Measurements from ENCODE around the gene ASAP3.
A peak's percentile ranks its signal among the peaks of the same experiment; 100 is the strongest.

ASAP3 gene

DNA sequence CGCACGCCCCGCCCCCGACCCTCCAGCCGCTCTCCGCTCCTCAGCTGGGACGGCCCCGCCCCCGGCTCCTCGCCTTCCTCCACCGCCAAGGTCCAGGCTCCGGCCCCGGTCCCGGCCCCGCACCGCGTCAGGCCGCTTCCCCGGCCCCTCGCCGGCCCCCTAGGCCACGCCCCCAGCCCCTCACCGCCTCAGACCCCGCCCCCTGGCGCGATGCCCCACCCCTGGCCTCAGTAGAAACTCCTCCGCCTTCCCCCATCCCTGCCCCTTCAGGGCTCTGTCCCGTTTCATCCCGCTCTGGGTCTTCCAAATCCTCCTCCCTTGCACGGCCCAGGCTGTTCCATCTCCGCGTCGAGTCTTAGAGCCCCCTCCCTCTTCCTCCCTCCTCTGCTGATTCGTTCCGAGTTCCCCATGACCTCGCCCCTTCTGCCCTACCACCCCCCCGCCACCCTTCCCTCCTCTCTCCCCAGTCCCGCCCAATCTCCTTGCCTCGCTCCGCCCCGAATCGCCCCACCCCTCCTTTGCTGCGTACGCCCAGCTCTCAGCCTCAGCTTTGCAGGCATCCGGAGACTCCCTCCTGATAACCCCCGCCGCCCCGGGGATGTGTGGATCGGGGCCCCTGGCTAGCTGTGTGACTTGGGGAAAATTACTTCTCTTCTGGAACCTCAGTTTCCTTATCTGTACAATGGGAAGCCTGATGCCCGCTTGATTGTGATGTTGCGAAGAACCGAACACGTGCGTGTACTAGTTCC, 448 bp upstream of the ASAP3 start (continued):
- no peak for TF ChIP-seq ZNF701 (tag by site-specific recombination; IDR thresholded peaks at IDR 0.05)
- TF ChIP-seq ZBTB48 (tag by site-specific recombination; IDR thresholded peaks at IDR 0.05): no peak
- TF ChIP-seq ZNF600 (tag by site-specific recombination; IDR thresholded peaks at IDR 0.05): no peak; the same call in 1 of the 2 replicates
- no peak for TF ChIP-seq ZNF292 (tag by site-specific recombination; IDR thresholded peaks at IDR 0.05; ENCODE audit: borderline replicate concordance, low read depth)
- peak; percentile 35; the same call in 1 of the 2 replicates for TF ChIP-seq ZFHX2 (tag by site-specific recombination; conservative IDR thresholded peaks at IDR 0.05)
- TF ChIP-seq ZBTB17 (tag by site-specific recombination; IDR thresholded peaks at IDR 0.05): peak; percentile 66; the same call in 1 of the 2 replicates
- TF ChIP-seq, protein P1, sequence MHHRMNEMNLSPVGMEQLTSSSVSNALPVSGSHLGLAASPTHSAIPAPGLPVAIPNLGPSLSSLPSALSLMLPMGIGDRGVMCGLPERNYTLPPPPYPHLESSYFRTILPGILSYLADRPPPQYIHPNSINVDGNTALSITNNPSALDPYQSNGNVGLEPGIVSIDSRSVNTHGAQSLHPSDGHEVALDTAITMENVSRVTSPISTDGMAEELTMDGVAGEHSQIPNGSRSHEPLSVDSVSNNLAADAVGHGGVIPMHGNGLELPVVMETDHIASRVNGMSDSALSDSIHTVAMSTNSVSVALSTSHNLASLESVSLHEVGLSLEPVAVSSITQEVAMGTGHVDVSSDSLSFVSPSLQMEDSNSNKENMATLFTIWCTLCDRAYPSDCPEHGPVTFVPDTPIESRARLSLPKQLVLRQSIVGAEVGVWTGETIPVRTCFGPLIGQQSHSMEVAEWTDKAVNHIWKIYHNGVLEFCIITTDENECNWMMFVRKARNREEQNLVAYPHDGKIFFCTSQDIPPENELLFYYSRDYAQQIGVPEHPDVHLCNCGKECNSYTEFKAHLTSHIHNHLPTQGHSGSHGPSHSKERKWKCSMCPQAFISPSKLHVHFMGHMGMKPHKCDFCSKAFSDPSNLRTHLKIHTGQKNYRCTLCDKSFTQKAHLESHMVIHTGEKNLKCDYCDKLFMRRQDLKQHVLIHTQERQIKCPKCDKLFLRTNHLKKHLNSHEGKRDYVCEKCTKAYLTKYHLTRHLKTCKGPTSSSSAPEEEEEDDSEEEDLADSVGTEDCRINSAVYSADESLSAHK (tag by site-specific recombination; IDR thresholded peaks at IDR 0.05): no peak
- peak; percentile 70 for TF ChIP-seq ZIC2 (tag by site-specific recombination; IDR thresholded peaks at IDR 0.05)

DNA sequence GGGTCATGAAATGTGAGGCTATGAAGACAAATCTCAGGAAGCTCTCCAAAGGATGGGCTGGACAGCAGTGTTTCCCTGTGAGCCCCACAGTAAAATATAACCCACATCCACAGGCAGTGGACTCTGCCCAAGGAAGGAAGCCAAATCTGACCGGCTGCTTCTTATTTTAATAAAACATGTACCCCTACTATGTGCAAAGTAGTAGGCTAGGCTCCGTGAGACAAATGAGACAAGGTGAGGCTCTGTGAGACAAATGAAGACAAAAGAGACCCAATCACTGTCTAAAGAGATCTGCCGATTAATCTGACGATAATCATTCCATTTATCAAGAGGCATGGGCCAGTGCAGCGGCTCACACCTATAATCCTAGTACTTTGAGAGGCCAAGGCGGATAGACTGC, 2.1 kb downstream of the ASAP3 start:
- Histone ChIP-seq H3K9me3 (ENCODE audit: control insufficient read depth, insufficient read depth, low read depth, low read length) (no peaks in the 10 kb centered on the region), H3K4me1 (ENCODE audit: control insufficient read depth, insufficient read depth, low read length) (0 out of 2 replicates have a peak, but pooled peaks cover 2% of the 10 kb centered on the region), H3K36me3 (ENCODE audit: control insufficient read depth in 2 of 2, insufficient read depth in 1 of 2, low read length in 2 of 2) (no peaks in the 10 kb centered on the region), H3K27ac (ENCODE audit: extremely low read depth, low read depth, low read length) (no peak overlapping the region), H3K4me3 (ENCODE audit: low read depth, low read length) (no peak overlapping the region)
- TF ChIP-seq ZNF155 (tag by site-specific recombination; IDR thresholded peaks at IDR 0.05) (no peak), ZNF791 (tag by site-specific recombination; IDR thresholded peaks at IDR 0.05) (no peak), ZBTB48 (tag by site-specific recombination; IDR thresholded peaks at IDR 0.05) (no peak), ZNF777 (tag by site-specific recombination; IDR thresholded peaks at IDR 0.05; ENCODE audit: borderline replicate concordance) (no peak), OVOL3 (tag by site-specific recombination; IDR thresholded peaks at IDR 0.05) (no peak)
- CTCF ChIA-PET: interaction anchor here (1.1 to 7.5 kb wide), 2 partner anchors 15 to 77 kb away, joined by 3 to 72 read pairs; no protein-coding TSS in a partner anchor
- POLR2A ChIA-PET: no interaction called here

DNA sequence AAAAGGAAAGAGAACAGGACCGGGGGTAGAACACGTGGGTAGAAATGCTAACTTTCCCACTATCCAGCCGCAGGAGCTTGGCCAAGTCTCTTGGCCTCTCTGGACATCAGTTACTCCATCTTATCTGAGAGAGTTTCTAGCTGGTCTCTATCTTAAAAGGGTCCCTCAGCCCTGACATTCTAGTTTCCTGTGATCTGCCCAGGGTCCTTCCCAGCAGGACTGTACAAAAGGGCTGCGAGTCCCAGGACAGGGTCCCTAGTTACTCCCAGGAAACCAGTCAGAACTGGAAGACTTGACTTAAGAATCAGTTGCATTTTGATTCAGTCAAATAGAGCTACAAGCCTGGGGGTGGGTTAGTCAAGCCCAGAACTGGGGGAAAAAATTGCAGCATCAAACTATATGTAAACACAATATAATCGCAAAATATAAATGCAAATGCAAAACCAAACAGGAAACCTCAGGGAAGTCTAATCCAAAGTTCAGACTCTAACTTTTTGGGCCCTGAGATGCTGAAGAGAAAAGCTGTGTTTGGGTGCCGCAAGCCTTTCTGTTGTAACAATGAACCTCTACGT, 2.9 kb downstream of the ASAP3 start:
- Histone ChIP-seq H3K36me3 (ENCODE audit: control insufficient read depth in 2 of 2, insufficient read depth in 1 of 2, low read length in 2 of 2) (no peaks in the 10 kb centered on the region), H3K27ac (ENCODE audit: extremely low read depth, low read depth, low read length) (no peak overlapping the region), H3K9me3 (ENCODE audit: control insufficient read depth, insufficient read depth, low read depth, low read length) (no peaks in the 10 kb centered on the region), H3K4me1 (ENCODE audit: control insufficient read depth, insufficient read depth, low read length) (0 out of 2 replicates have a peak, but pooled peaks cover 2% of the 10 kb centered on the region), H3K4me3 (ENCODE audit: low read depth, low read length) (no peak overlapping the region)
- POLR2A ChIA-PET: interaction anchor here (0.6 kb wide), 1 partner anchor 1289 kb away, joined by 3 read pairs; no protein-coding TSS in a partner anchor
- CTCF ChIA-PET: interaction anchor here (7.5 kb wide), 1 partner anchor 15 kb away, joined by 72 read pairs; no protein-coding TSS in a partner anchor
- no peak for TF ChIP-seq SP7 (tag by site-specific recombination; IDR thresholded peaks at IDR 0.05)
- no peak for TF ChIP-seq ZNF23 (tag by site-specific recombination; IDR thresholded peaks at IDR 0.05; ENCODE audit: borderline replicate concordance)
- no peak for TF ChIP-seq ZNF362 (tag by site-specific recombination; IDR thresholded peaks at IDR 0.05)
- TF ChIP-seq ZNF514 (tag by site-specific recombination; IDR thresholded peaks at IDR 0.05): no peak
- TF ChIP-seq ZBTB6 (tag by site-specific recombination; IDR thresholded peaks at IDR 0.05): no peak
- no peak for TF ChIP-seq ZSCAN4 (tag by site-specific recombination; IDR thresholded peaks at IDR 0.05)
- TF ChIP-seq GLI2 (tag by site-specific recombination; IDR thresholded peaks at IDR 0.05; ENCODE audit: borderline replicate concordance, low read depth): no peak
- no peak for TF ChIP-seq ZNF354C (tag by site-specific recombination; IDR thresholded peaks at IDR 0.05; ENCODE audit: borderline replicate concordance, low read depth)
- TF ChIP-seq ZNF449 (tag by site-specific recombination; IDR thresholded peaks at IDR 0.05): no peak
- no peak for TF ChIP-seq ZBTB7A (tag by site-specific recombination; IDR thresholded peaks at IDR 0.05; ENCODE audit: low read depth)
- TF ChIP-seq ZIC2 (tag by site-specific recombination; IDR thresholded peaks at IDR 0.05): no peak
- TF ChIP-seq ZNF501 (tag by site-specific recombination; IDR thresholded peaks at IDR 0.05): no peak
- TF ChIP-seq KLF1 (tag by site-specific recombination; IDR thresholded peaks at IDR 0.05): no peak
- TF ChIP-seq ZSCAN16 (tag by site-specific recombination; IDR thresholded peaks at IDR 0.05): no peak
